Neural cell (in vitro differentiated cells): ENCODE measurements around the gene IGSF5.

Source experiments
- CTCF ChIP-seq: fragments of 450-650 bp; IDR thresholded peaks from 2 replicates; pipeline ENCODE4 v1.5.1; 2014; ENCODE audit warnings: antibody characterized with exemption, mild to moderate bottlenecking, moderate library complexity; ENCODE audit not compliant: poor library complexity, severe bottlenecking
- EP300 ChIP-seq: fragments of 450-650 bp; conservative IDR thresholded peaks from 2 replicates; pipeline ENCODE4 v1.6.1; 2014; ENCODE audit warnings: antibody characterized with exemption, mild to moderate bottlenecking, moderate library complexity; ENCODE audit not compliant: poor library complexity, severe bottlenecking
- EZH2 ChIP-seq: fragments of 200-600, 300-800 bp; shearing (Covaris generic), sonication (generic); IDR thresholded peaks from 2 replicates; pipeline ENCODE4 v1.6.1; 2014; ENCODE audit warnings: antibody characterized with exemption, low read length, borderline replicate concordance, mild to moderate bottlenecking; ENCODE audit not compliant: insufficient read depth, poor library complexity, severe bottlenecking
- MXI1 ChIP-seq: fragments of 450-650 bp; conservative IDR thresholded peaks from 2 replicates; pipeline ENCODE4 v1.6.1; 2014; ENCODE audit warnings: antibody characterized with exemption, mild to moderate bottlenecking; ENCODE audit not compliant: poor library complexity, severe bottlenecking
- POLR2AphosphoS5 ChIP-seq: IDR thresholded peaks from 2 replicates; pipeline ENCODE4 v1.6.1; 2012
- RAD21 ChIP-seq: fragments of 450-650 bp; conservative IDR thresholded peaks from 2 replicates; pipeline ENCODE4 v1.6.1; 2014; ENCODE audit warnings: antibody characterized with exemption, mild to moderate bottlenecking, moderate library complexity
- REST ChIP-seq: IDR thresholded peaks from 2 replicates; pipeline ENCODE4 v1.6.1; 2012; ENCODE audit warnings: borderline replicate concordance
- SMC3 ChIP-seq: fragments of 450-650 bp; conservative IDR thresholded peaks from 2 replicates; pipeline ENCODE4 v1.6.1; 2014; ENCODE audit warnings: antibody characterized with exemption, mild to moderate bottlenecking, moderate library complexity; ENCODE audit not compliant: poor library complexity
- TAF1 ChIP-seq: IDR thresholded peaks from 2 replicates; pipeline ENCODE4 v1.6.1; 2012; ENCODE audit warnings: low read depth

- TF ChIP-seq CTCF = no peak
- TF ChIP-seq EP300 = no peak
- no peak for TF ChIP-seq EZH2
- no peak for TF ChIP-seq POLR2AphosphoS5
- TF ChIP-seq RAD21 = no peak
- no peak for TF ChIP-seq TAF1
- no peak for TF ChIP-seq REST
- no peak for TF ChIP-seq MXI1
- no peak for TF ChIP-seq SMC3
Measured at GRCh38 chr21:39712976-39713375, 32.0 kb upstream of the IGSF5 start.
